ENCODE data around the gene C22orf23.
A peak's percentile ranks its signal among the peaks of the same experiment; 100 is the strongest.

C22orf23 gene

GRCh38 chr22:37926771-37927636 lies 26.4 kb downstream of the C22orf23 start:
- no peak for ATAC-seq
- peaks cover 15% of the 10 kb centered on the region for H3K36me3 Mint-ChIP-seq
- no peaks in the 10 kb centered on the region for H3K9me3 Mint-ChIP-seq
- no peaks in the 10 kb centered on the region for H3K4me1 Mint-ChIP-seq
- no peak overlapping the region for H3K27ac Mint-ChIP-seq
- H3K4me3 Mint-ChIP-seq = no peak overlapping the region
- DNase-seq (ENCODE audit: low spot score in 2 of 2) = no peak

GRCh38 chr22:37926358-37926757 lies 27.0 kb downstream of the C22orf23 start:
- DNase-seq (ENCODE audit: low spot score in 2 of 2) (no peak), ATAC-seq (no peak)
- Mint-ChIP-seq H3K9me3 (no peaks in the 10 kb centered on the region), H3K4me3 (no peak overlapping the region), H3K4me1 (no peaks in the 10 kb centered on the region), H3K36me3 (peaks cover 15% of the 10 kb centered on the region), H3K27ac (no peak overlapping the region)

GRCh38 chr22:37925767-37926166 lies 27.6 kb downstream of the C22orf23 start:
- no peak for ATAC-seq
- DNase-seq (ENCODE audit: low spot score in 2 of 2) = no peak
- no peaks in the 10 kb centered on the region for H3K4me1 Mint-ChIP-seq
- no peaks in the 10 kb centered on the region for H3K9me3 Mint-ChIP-seq
- H3K27ac Mint-ChIP-seq = no peak overlapping the region
- H3K4me3 Mint-ChIP-seq = no peak overlapping the region
- peaks cover 20% of the 10 kb centered on the region for H3K36me3 Mint-ChIP-seq

GRCh38 chr22:37925330-37925729 lies 28.1 kb downstream of the C22orf23 start:
- Mint-ChIP-seq H3K9me3 (no peaks in the 10 kb centered on the region), H3K27ac (no peak overlapping the region), H3K4me3 (no peak overlapping the region), H3K4me1 (no peaks in the 10 kb centered on the region), H3K36me3 (peaks cover 24% of the 10 kb centered on the region)
- ATAC-seq = no peak
- no peak for DNase-seq (ENCODE audit: low spot score in 2 of 2)

GRCh38 chr22:37924386-37925065 lies 28.9 kb downstream of the C22orf23 start:
- Mint-ChIP-seq H3K4me3 (no peak overlapping the region), H3K36me3 (peaks cover 32% of the 10 kb centered on the region), H3K9me3 (no peaks in the 10 kb centered on the region), H3K27ac (peak overlapping the region; percentile 56), H3K4me1 (no peaks in the 10 kb centered on the region)
- no peak for ATAC-seq
- no peak for DNase-seq (ENCODE audit: low spot score in 2 of 2)

- H3K4me1 Mint-ChIP-seq = no peaks in the 10 kb centered on the region
- DNase-seq (ENCODE audit: low spot score in 2 of 2) (no peak), ATAC-seq (no peak)
- H3K27ac Mint-ChIP-seq = peak overlapping the region; percentile 56
- no peaks in the 10 kb centered on the region for H3K9me3 Mint-ChIP-seq
- H3K4me3 Mint-ChIP-seq = no peak overlapping the region
- peaks cover 33% of the 10 kb centered on the region for H3K36me3 Mint-ChIP-seq
These were observed 29.5 kb downstream of the C22orf23 start for GRCh38 chr22:37923927-37924326.

GRCh38 chr22:37922191-37922590 lies 31.2 kb downstream of the C22orf23 start:
- Mint-ChIP-seq H3K27ac (no peak overlapping the region), H3K36me3 (peaks cover 30% of the 10 kb centered on the region), H3K4me3 (no peak overlapping the region), H3K9me3 (no peaks in the 10 kb centered on the region), H3K4me1 (no peaks in the 10 kb centered on the region)
- ATAC-seq = no peak
- DNase-seq (ENCODE audit: low spot score in 2 of 2) = no peak

GRCh38 chr22:37920126-37920525 lies 33.3 kb downstream of the C22orf23 start:
- H3K4me3 Mint-ChIP-seq = no peak overlapping the region
- H3K36me3 Mint-ChIP-seq = peaks cover 37% of the 10 kb centered on the region
- no peak for ATAC-seq
- DNase-seq (ENCODE audit: low spot score in 2 of 2) = no peak
- H3K27ac Mint-ChIP-seq = peak overlapping the region; percentile 83
- H3K4me1 Mint-ChIP-seq = no peaks in the 10 kb centered on the region
- H3K9me3 Mint-ChIP-seq = no peaks in the 10 kb centered on the region

- no peak for ATAC-seq
- Mint-ChIP-seq H3K36me3 (peaks cover 47% of the 10 kb centered on the region), H3K4me1 (no peaks in the 10 kb centered on the region), H3K9me3 (no peaks in the 10 kb centered on the region), H3K4me3 (no peak overlapping the region), H3K27ac (peak overlapping the region; percentile 40)
- no peak for DNase-seq (ENCODE audit: low spot score in 2 of 2)
These were observed 34.7 kb downstream of the C22orf23 start for GRCh38 chr22:37918580-37919270.

- no peak for DNase-seq (ENCODE audit: low spot score in 2 of 2)
- Mint-ChIP-seq H3K4me1 (no peaks in the 10 kb centered on the region), H3K27ac (peak overlapping the region; percentile 40), H3K4me3 (no peak overlapping the region), H3K9me3 (no peaks in the 10 kb centered on the region), H3K36me3 (peaks cover 54% of the 10 kb centered on the region)
- no peak for ATAC-seq
These were observed 35.4 kb downstream of the C22orf23 start for GRCh38 chr22:37917874-37918548.

GRCh38 chr22:37916311-37916710 lies 37.1 kb downstream of the C22orf23 start:
- H3K27ac Mint-ChIP-seq = no peak overlapping the region

GRCh38 chr22:37913233-37913721 lies 40.1 kb downstream of the C22orf23 start:
- no peak for DNase-seq (ENCODE audit: low spot score in 2 of 2)
- no peak overlapping the region for H3K4me3 Mint-ChIP-seq
- peak overlapping the region; percentile 20 for H3K27ac Mint-ChIP-seq
- peaks cover 35% of the 10 kb centered on the region for H3K36me3 Mint-ChIP-seq
- ATAC-seq = no peak
- no peaks in the 10 kb centered on the region for H3K9me3 Mint-ChIP-seq
- H3K4me1 Mint-ChIP-seq = peaks cover 30% of the 10 kb centered on the region

More at GRCh38 chr22:37916311-37916710, 37.1 kb downstream of the C22orf23 start:
- Mint-ChIP-seq H3K9me3 (no peaks in the 10 kb centered on the region), H3K4me1 (peaks cover 11% of the 10 kb centered on the region), H3K4me3 (no peak overlapping the region), H3K36me3 (peaks cover 63% of the 10 kb centered on the region)
- DNase-seq (ENCODE audit: low spot score in 2 of 2) (no peak), ATAC-seq (no peak)

- Mint-ChIP-seq H3K27ac (peak overlapping the region; percentile 85), H3K36me3 (peaks cover 33% of the 10 kb centered on the region), H3K4me1 (peaks cover 38% of the 10 kb centered on the region), H3K4me3 (no peak overlapping the region), H3K9me3 (no peaks in the 10 kb centered on the region)
- no peak for DNase-seq (ENCODE audit: low spot score in 2 of 2)
- no peak for ATAC-seq
These were observed 41.2 kb downstream of the C22orf23 start for GRCh38 chr22:37912171-37912570.

- no peak for DNase-seq (ENCODE audit: low spot score in 2 of 2)
- H3K36me3 Mint-ChIP-seq = peaks cover 33% of the 10 kb centered on the region
- no peak for ATAC-seq
- peaks cover 41% of the 10 kb centered on the region for H3K4me1 Mint-ChIP-seq
- peak overlapping the region; percentile 85 for H3K27ac Mint-ChIP-seq
- no peaks in the 10 kb centered on the region for H3K9me3 Mint-ChIP-seq
- H3K4me3 Mint-ChIP-seq = no peak overlapping the region
These were observed 41.7 kb downstream of the C22orf23 start for GRCh38 chr22:37911697-37912096.
